H9 (cell line): ENCODE measurements around the gene RABGAP1. TPM values are rescaled to one million over a fixed set of nuclear protein-coding genes. Genes with fewer than 3 reads are reported as not detected.

Source experiments
- DNase-seq: peaks from one replicate; pipeline ENCODE4 v3.0.0-alpha.2; 2017
- H2AFZ ChIP-seq: one replicate; pipeline ENCODE4 v1.6.1; 2013; ENCODE audit warnings: mild to moderate bottlenecking, low read length, control low read depth, moderate library complexity
- H2AK5ac ChIP-seq: 2 replicates; pipeline ENCODE4 v1.6.1; 2013; ENCODE audit warnings: low read length, control low read depth, mixed read lengths; ENCODE audit not compliant: insufficient read length
- H2BK120ac ChIP-seq: one replicate; pipeline ENCODE4 v1.6.1; 2013; ENCODE audit warnings: low read depth, mild to moderate bottlenecking, low read length, control low read depth, inconsistent platforms; ENCODE audit not compliant: poor library complexity, severe bottlenecking
- H2BK12ac ChIP-seq: 2 replicates; pipeline ENCODE4 v1.6.1; 2013; ENCODE audit warnings: low read length, control low read depth, mixed read lengths, low read depth; ENCODE audit not compliant: insufficient read length
- H2BK15ac ChIP-seq: 2 replicates; pipeline ENCODE4 v1.6.1; 2013; ENCODE audit warnings: low read depth, low read length, control low read depth
- H2BK20ac ChIP-seq: one replicate; pipeline ENCODE4 v1.6.1; 2013; ENCODE audit warnings: low read depth, mild to moderate bottlenecking, low read length, control low read depth, inconsistent platforms; ENCODE audit not compliant: poor library complexity, severe bottlenecking
- H2BK5ac ChIP-seq: 2 replicates; pipeline ENCODE4 v1.6.1; 2013; ENCODE audit warnings: low read length, control low read depth, mixed read lengths; ENCODE audit not compliant: insufficient read length
- H3K14ac ChIP-seq: 2 replicates; pipeline ENCODE4 v1.6.1; 2013; ENCODE audit warnings: low read length, control low read depth; ENCODE audit not compliant: insufficient read depth
- H3K18ac ChIP-seq: 2 replicates; pipeline ENCODE4 v1.6.1; 2013; ENCODE audit warnings: low read depth, mild to moderate bottlenecking, mixed read lengths, low read length, control low read depth; ENCODE audit not compliant: insufficient read length
- H3K23ac ChIP-seq: 2 replicates; pipeline ENCODE4 v1.6.1; 2013; ENCODE audit warnings: low read length, control low read depth, mixed read lengths, low read depth; ENCODE audit not compliant: insufficient read length
- H3K23me2 ChIP-seq: 2 replicates; pipeline ENCODE4 v1.6.1; 2013; ENCODE audit warnings: low read depth, mild to moderate bottlenecking, mixed read lengths, low read length, control low read depth; ENCODE audit not compliant: insufficient read length, poor library complexity, severe bottlenecking
- H3K27ac ChIP-seq: 2 replicates; pipeline ENCODE4 v1.5.1; 2013; ENCODE audit warnings: low read length, control low read depth, mixed read lengths, low read depth; ENCODE audit not compliant: insufficient read length
- H3K27me3 ChIP-seq: 2 replicates; pipeline ENCODE4 v1.6.1; 2013; ENCODE audit warnings: low read length, control low read depth, inconsistent platforms; ENCODE audit not compliant: insufficient read depth
- H3K4ac ChIP-seq: 2 replicates; pipeline ENCODE4 v1.6.1; 2013; ENCODE audit warnings: low read depth, mild to moderate bottlenecking, control low read depth, inconsistent platforms, low read length, moderate library complexity
- H3K4me1 ChIP-seq: 2 replicates; pipeline ENCODE4 v1.6.1; 2013; ENCODE audit warnings: low read length, control low read depth, inconsistent platforms; ENCODE audit not compliant: insufficient read depth
- H3K4me2 ChIP-seq: 2 replicates; pipeline ENCODE4 v1.6.1; 2013; ENCODE audit warnings: low read length, control low read depth, mixed read lengths; ENCODE audit not compliant: insufficient read length, insufficient read depth
- H3K56ac ChIP-seq: 2 replicates; pipeline ENCODE4 v1.6.1; 2013; ENCODE audit warnings: low read depth, mild to moderate bottlenecking, mixed read lengths, low read length, control low read depth; ENCODE audit not compliant: insufficient read length
- H3K79me1 ChIP-seq: 2 replicates; pipeline ENCODE4 v1.6.1; 2013; ENCODE audit warnings: low read depth, mild to moderate bottlenecking, moderate library complexity, low read length, control low read depth, inconsistent platforms; ENCODE audit not compliant: insufficient read depth, poor library complexity, severe bottlenecking
- H3K79me2 ChIP-seq: 2 replicates; pipeline ENCODE4 v1.6.1; 2013; ENCODE audit warnings: low read length, control low read depth, inconsistent platforms; ENCODE audit not compliant: insufficient read depth
- H3K9ac ChIP-seq: 2 replicates; pipeline ENCODE4 v1.6.1; 2013; ENCODE audit warnings: low read length, control low read depth, mixed read lengths; ENCODE audit not compliant: insufficient read length; ENCODE audit errors: extremely low read depth
- H3K9me3 ChIP-seq: one replicate; pipeline ENCODE4 v1.6.1; 2013; ENCODE audit warnings: low read depth, low read length, inconsistent platforms; ENCODE audit not compliant: control insufficient read depth
- H3T11ph ChIP-seq: one replicate; pipeline ENCODE4 v1.6.1; 2013; ENCODE audit warnings: mild to moderate bottlenecking, low read length, control low read depth, inconsistent platforms
- H4K20me1 ChIP-seq: one replicate; pipeline ENCODE4 v1.6.1; 2013; ENCODE audit not compliant: control insufficient read depth, insufficient read length, insufficient read depth
- H4K5ac ChIP-seq: 2 replicates; pipeline ENCODE4 v1.6.1; 2013; ENCODE audit warnings: low read depth, mild to moderate bottlenecking, mixed read lengths, low read length, control low read depth; ENCODE audit not compliant: insufficient read length
- H4K8ac ChIP-seq: replicated peaks from 2 replicates; pipeline ENCODE4 v1.6.1; 2013; ENCODE audit warnings: low read length, control low read depth, mixed read lengths, low read depth; ENCODE audit not compliant: insufficient read length
- H4K91ac ChIP-seq: 2 replicates; pipeline ENCODE4 v1.6.1; 2013; ENCODE audit warnings: low read depth, mild to moderate bottlenecking, moderate library complexity, mixed read lengths, low read length, control low read depth; ENCODE audit not compliant: insufficient read length
- H3K27ac Mint-ChIP-seq, 3 experiments: 2 replicates in 2 of 3; 3 replicates in 1 of 3; pipeline ENCODE4 v1.8.0; 2020 to 2021; ENCODE audit warnings: mixed read lengths in 3 of 3, mild to moderate bottlenecking in 1 of 3, moderate library complexity in 1 of 3
- H3K27me3 Mint-ChIP-seq: 2 replicates; pipeline ENCODE4 v1.8.0; 2021; ENCODE audit warnings: low read depth, mild to moderate bottlenecking, moderate library complexity, mixed read lengths
- H3K36me3 Mint-ChIP-seq, 3 experiments: 2 replicates in 2 of 3; 3 replicates in 1 of 3; pipeline ENCODE4 v1.8.0; 2020 to 2021; ENCODE audit warnings: low read depth in 3 of 3, mixed read lengths in 3 of 3; ENCODE audit not compliant: insufficient read depth in 1 of 3
- H3K4me1 Mint-ChIP-seq, 2 experiments: 2 replicates each; pipeline ENCODE4 v1.8.0; 2020; ENCODE audit warnings: mixed read lengths in 2 of 2
- H3K4me3 Mint-ChIP-seq, 2 experiments: 2 replicates in 1 of 2; 3 replicates in 1 of 2; pipeline ENCODE4 v1.8.0; 2020 to 2021; ENCODE audit warnings: mild to moderate bottlenecking in 2 of 2, mixed read lengths in 2 of 2, moderate library complexity in 1 of 2
- H3K9me3 Mint-ChIP-seq, 2 experiments: 2 replicates in 1 of 2; 3 replicates in 1 of 2; pipeline ENCODE4 v1.8.0; 2020; ENCODE audit warnings: mild to moderate bottlenecking in 2 of 2, mixed read lengths in 2 of 2, moderate library complexity in 1 of 2
- CTCF ChIP-seq: fragments of 200-600 bp; sonication (generic); conservative IDR thresholded peaks from 3 replicates; pipeline ENCODE4 v1.8.0; 2021; ENCODE audit warnings: antibody characterized with exemption, mild to moderate bottlenecking
- total RNA-seq: library from RNA; stranded (reverse); gene quantifications from 2 replicates; pipeline ENCODE4 v1.2.1, GENCODE V29; 2021

The RABGAP1 gene
- total RNA-seq, 1 experiment from 2014 or later: 31.6 TPM

- no peak overlapping the region for H3K23ac ChIP-seq
- H3K79me1 ChIP-seq: peaks cover 9% of the 10 kb centered on the region
- no peak overlapping the region for H3K9ac ChIP-seq
- H3K9me3 ChIP-seq: no peaks in the 10 kb centered on the region
- Mint-ChIP-seq H3K4me1 (peaks cover 7% of the 10 kb centered on the region in 2 experiments), H3K4me3 (no peak overlapping the region), H3K27ac (no peak overlapping the region), H3K9me3 (no peaks in the 10 kb centered on the region), H3K36me3 (peaks cover 8 to 21% (median 16%) of the 10 kb centered on the region in 3 experiments; a peak in 6 of 7 replicates), H3K27me3 (no peaks in the 10 kb centered on the region)
- no peak overlapping the region for H2BK5ac ChIP-seq
- H3K27me3 ChIP-seq: no peaks in the 10 kb centered on the region
- no peak overlapping the region for H2AK5ac ChIP-seq
- H3K4me2 ChIP-seq: no peak overlapping the region
- H2BK20ac ChIP-seq: no peak overlapping the region
- H3K27ac ChIP-seq: no peak overlapping the region
- no peak overlapping the region for H3K56ac ChIP-seq
- H4K91ac ChIP-seq: no peak overlapping the region
- TF ChIP-seq CTCF: no peak
- no peak for DNase-seq
- no peak overlapping the region for H4K8ac ChIP-seq
- H3K79me2 ChIP-seq: peaks cover 13% of the 10 kb centered on the region; the same call in 1 of the 2 replicates
- H3K4me1 ChIP-seq: no peaks in the 10 kb centered on the region
- H4K20me1 ChIP-seq: no peaks in the 10 kb centered on the region
- H3T11ph ChIP-seq: no peak overlapping the region
- H3K4ac ChIP-seq: no peak overlapping the region
- no peak overlapping the region for H2BK12ac ChIP-seq
- no peak overlapping the region for H2AFZ ChIP-seq
- H3K14ac ChIP-seq: no peak overlapping the region
- no peak overlapping the region for H2BK120ac ChIP-seq
- no peaks in the 10 kb centered on the region for H3K23me2 ChIP-seq
- no peak overlapping the region for H2BK15ac ChIP-seq
- no peak overlapping the region for H3K18ac ChIP-seq
- H4K5ac ChIP-seq: no peak overlapping the region
Observed at GRCh38 chr9:122955961-122956360, 15.1 kb downstream of the RABGAP1 start.
